H7 (cell line): ENCODE results near the gene ELOVL7. TPM values are rescaled to one million over a fixed set of nuclear protein-coding genes. Genes with fewer than 3 reads are reported as not detected.
"Not testable (repeated sequence)": the region's sequence is repeated elsewhere in the genome, so short reads cannot be mapped to it uniquely, and the experiment has no call there.

Experiments
- DNase-seq: peaks from one replicate; pipeline ENCODE4 v3.0.0; 2012
- H3K27me3 ChIP-seq: 2 replicates; pipeline ENCODE4 v1.6.0; 2011; ENCODE audit warnings: mild to moderate bottlenecking, low read length; ENCODE audit not compliant: control insufficient read depth, insufficient read depth
- H3K36me3 ChIP-seq: replicated peaks from 2 replicates; pipeline ENCODE4 v1.5.1; 2011; ENCODE audit warnings: low read length; ENCODE audit not compliant: control insufficient read depth, insufficient read depth
- H3K4me3 ChIP-seq: 2 replicates; pipeline ENCODE4 v1.5.1; 2011; ENCODE audit warnings: low read depth, mild to moderate bottlenecking, control low read depth, low read length, moderate library complexity; ENCODE audit not compliant: insufficient read depth
- total RNA-seq: library from RNA; depleted of rRNA; stranded (reverse); fragments of >200 nt; shearing (Covaris generic); gene quantifications from 2 replicates; pipeline ENCODE4 v1.2.3, GENCODE V29; 2014

The ELOVL7 gene
- total RNA-seq, 1 experiment from 2014 or later = 2.2 TPM

DNA sequence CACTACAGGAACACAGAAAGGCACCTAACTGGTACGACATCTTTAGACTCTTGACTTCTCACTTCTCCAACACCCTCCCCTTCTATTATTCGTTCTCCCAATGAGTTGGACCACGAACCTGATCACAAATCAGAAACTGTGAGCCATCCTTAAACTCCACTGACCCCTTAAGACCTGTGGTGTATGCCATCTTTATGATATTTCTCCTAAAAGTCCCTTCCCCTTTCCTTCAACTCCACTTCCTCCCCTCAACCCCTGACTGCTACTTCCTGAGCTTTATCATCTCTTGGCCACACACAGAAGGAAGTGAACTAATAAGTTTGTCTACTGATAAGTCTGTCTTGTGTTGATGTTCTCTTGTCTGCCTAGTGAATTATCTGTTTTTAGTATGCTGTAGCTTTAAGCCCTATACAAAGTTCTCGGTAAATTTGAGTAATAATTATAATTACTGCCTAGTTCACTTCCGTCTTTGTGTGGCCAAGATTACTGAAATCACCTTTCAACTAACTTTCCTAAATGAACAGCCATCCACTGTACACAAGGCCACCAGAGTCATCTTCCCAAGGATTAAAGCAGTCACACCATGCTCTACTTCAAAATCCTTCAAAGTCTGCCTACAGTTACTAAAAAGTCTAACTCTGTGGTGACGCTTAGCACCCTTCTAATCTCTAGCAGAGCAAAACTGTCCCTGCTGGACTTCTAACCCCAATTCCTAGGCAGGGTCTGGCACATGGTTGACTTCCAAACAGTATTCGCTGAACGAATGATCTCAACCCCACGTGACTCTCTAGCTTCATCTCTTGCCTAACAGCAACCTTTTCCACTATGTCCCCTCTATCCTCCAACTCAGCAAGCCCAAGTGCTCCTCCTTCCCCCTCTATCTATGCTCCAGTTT is 23.2 kb downstream of the ELOVL7 start:
- Histone ChIP-seq H3K27me3 (no peaks in the 10 kb centered on the region), H3K4me3 (no peak overlapping the region), H3K36me3 (no peaks in the 10 kb centered on the region)
- no peak for DNase-seq

DNA sequence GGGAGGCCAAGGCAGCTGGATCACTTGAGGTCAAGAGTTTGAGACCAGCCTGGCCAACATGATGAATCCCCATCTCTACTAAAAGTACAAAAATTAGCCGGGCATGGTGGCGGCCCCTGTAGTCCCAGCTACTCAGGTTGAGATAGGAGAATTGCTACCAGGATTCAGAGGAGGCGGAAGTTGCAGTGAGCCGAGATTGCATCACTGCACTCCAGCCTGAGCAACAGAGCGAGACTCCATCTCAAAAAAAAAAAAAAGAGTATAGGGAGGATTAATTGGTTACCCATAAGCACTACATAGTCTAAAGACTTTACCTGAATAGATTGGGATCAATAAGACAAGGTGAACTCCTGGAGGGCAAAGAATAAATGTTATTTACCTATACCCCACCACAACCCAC is 27.9 kb downstream of the ELOVL7 start:
- not testable (repeated sequence) for DNase-seq, H3K4me3 ChIP-seq, H3K27me3 ChIP-seq, H3K36me3 ChIP-seq

DNA sequence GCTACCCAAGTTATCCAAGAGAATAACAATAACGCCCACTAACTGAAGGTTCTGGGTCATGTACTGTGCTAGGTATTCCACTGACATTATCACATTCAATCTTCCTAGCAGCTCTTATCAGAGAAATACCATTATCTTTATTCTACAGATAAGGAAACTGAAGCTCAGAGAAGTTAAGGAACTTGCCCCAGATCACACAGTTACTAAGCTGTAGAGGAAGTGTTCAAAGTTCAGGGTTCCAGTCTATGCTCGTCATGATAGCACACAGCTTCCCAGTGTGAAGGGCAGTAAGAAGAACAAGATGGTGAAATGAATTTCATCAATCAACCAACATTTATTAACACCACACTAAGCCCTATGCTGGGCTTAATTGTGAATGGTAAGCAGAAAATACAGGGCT is 29.6 kb downstream of the ELOVL7 start:
- no peak for DNase-seq
- Histone ChIP-seq H3K4me3 (no peak overlapping the region), H3K27me3 (no peaks in the 10 kb centered on the region), H3K36me3 (no peaks in the 10 kb centered on the region)

DNA sequence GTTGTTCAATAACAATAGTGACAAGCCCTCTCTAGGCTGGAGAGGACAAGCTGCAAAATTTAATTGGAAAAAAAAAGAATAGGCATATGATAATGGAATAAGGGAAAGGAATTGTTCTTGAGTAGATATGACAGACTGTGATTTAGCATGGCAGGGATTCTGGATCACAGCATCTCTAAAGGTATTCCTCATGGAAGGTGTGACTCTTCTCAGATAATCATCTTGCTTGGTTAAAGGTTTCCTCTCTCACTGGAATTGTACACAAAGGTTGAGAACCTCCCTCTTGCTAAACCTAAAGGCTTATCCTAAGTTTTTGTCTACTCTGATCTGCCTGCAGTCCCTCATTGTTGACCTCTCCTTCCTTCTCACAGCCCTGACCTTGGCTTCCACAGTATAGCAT is 31.6 kb downstream of the ELOVL7 start:
- DNase-seq = no peak
- Histone ChIP-seq H3K36me3 (no peaks in the 10 kb centered on the region), H3K4me3 (no peak overlapping the region), H3K27me3 (no peaks in the 10 kb centered on the region)

DNA sequence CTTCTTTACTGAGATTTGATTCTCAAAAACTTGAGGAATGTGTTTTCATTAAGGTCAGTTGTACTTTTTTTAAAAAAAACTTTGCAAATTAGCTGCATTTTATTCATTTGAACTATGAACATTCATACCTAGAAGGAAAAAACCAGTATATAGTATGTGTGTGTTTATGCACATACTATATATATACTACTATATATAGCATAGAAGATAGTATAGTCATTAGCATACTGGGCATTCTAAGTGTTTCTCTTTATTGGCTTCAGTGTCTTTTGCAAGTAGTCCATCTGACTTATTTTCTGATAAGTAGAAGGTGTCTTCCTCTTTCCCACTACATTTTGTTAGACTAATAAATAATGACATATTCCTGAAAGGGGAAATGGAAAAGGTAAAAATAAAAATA is 33.0 kb downstream of the ELOVL7 start:
- H3K36me3 ChIP-seq = no peaks in the 10 kb centered on the region
- H3K4me3 ChIP-seq = no peak overlapping the region

DNA sequence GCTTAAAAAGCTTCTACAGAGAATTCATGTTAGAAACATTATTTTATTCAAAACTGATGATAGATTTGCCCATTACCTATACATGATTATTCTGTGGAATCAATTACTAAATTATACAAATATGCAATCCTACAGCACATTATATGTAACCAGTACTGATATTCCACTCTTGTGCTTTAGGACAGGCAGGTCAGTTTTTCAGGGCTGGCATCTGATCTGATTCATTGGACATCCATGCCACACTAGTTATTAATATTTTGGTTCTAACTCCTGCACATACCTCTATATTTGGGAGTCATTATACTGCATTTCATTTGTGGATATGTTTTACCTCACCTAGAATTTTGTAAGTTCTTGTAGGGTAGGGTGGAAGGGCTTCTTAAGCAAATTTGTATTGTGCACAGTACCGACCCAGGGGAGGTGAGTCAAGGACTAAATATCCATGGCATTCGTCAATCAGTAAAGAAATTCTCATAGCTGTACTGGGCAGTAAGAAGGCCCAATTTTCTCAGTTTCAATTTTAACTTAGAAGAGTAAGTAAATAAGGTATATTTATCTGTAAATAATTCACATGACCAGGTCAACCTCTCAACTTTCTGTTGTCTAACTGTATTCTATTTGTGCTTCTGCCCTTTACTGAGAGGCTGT is 33.5 kb downstream of the ELOVL7 start:
- Histone ChIP-seq H3K27me3 (no peaks in the 10 kb centered on the region), H3K36me3 (no peaks in the 10 kb centered on the region), H3K4me3 (no peak overlapping the region)
- DNase-seq = no peak

More for the DNA sequence above, 33.0 kb downstream of the ELOVL7 start:
- no peaks in the 10 kb centered on the region for H3K27me3 ChIP-seq
- DNase-seq = no peak

DNA sequence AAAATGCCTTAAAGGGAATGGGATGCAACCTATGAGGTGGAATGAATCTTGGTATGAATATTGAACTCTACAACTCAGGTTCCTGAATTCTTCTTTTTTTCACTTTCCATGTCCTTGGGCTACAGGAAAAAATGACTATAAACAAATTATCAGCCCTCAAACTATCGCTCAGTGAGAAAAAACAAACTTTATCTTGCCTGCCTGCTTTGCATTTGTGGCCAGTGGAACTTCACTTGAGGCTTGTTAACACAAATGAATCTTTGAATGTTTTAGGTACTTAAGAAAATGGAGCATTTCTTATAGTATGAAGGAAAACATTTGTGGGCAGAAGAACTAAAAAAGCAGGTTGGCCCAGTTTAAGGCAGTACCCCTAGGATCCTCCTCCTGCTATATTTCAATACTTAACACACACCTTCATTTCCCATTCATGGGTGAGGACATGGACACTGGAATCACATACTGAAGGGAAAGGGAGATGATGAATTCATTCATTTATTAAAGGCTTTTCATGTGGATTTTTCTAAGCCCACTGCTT is 34.1 kb downstream of the ELOVL7 start:
- Histone ChIP-seq H3K27me3 (no peaks in the 10 kb centered on the region), H3K4me3 (no peak overlapping the region), H3K36me3 (no peaks in the 10 kb centered on the region)
- DNase-seq = no peak

DNA sequence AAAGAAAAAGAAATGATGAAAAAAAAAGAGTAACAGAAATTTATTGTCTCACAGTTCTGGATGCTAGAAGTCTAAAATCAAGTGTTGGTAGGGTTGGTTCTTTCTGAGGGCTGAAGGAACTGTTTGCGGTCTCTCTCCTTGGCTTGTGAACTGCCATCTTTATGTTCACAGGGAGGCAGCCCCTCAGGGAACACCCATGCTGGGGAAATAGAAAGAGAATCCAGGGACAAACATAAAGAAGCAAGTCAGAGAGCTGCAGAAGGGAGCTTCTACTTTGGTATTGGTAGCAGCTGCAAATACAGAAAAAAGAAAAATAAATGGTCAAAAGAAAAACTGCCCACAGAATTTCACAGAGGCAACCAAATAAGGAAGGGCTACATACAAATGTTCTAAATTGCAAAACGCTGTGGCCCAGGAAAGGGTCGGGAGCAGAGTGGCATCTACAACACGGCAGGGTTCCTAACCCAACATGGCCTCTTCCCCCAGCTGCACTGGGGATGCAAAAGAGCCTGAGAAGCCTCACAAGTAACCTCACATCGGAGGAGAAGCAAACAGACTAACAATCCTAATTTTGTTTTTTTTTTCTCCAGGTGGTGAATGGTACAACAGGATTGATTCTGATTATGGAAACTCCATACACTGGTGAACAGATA is 37.4 kb downstream of the ELOVL7 start:
- Histone ChIP-seq H3K4me3 (no peak overlapping the region), H3K36me3 (no peaks in the 10 kb centered on the region), H3K27me3 (no peaks in the 10 kb centered on the region)
- DNase-seq = peak; percentile 12

DNA sequence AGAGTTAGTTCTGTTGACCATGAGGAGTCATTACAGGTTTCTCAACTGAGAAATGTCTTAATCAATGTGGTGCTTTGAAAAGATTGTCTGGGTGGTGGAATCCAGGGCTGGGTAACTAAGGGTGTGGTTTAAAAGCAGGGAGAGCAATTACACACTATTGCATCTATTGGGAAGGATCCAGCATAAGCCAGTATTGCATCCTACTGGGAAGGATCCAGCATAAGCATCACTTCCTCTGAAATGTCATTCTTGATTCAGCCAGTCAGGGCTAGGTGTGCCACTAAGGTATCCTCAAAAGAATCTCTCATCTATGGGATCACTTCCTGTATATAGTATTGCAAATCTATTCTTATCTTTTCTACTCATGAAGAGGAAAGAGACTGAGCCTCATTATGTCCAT is 38.6 kb downstream of the ELOVL7 start:
- Histone ChIP-seq H3K27me3 (no peaks in the 10 kb centered on the region), H3K36me3 (no peaks in the 10 kb centered on the region), H3K4me3 (no peak overlapping the region)
- DNase-seq = no peak

DNA sequence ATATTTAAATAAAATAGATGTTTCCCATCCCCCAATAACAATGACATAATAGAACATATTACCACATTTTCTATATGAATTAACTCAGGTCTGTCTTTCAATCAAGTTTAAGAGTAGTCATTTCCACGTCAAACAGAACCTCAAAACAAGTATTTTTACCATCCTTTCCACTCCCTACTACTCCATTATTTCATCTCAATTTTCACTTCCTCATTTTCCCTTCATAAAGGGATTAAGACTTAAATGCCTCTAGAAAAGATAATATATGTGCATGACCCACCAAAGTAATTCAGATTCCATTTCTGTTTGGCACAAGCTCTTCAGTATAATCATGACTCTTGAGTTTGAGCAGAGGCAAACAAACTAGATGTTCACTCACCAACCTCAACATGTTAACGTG is 40.4 kb downstream of the ELOVL7 start:
- no peak for DNase-seq
- Histone ChIP-seq H3K36me3 (no peaks in the 10 kb centered on the region), H3K27me3 (no peaks in the 10 kb centered on the region), H3K4me3 (no peak overlapping the region)

DNA sequence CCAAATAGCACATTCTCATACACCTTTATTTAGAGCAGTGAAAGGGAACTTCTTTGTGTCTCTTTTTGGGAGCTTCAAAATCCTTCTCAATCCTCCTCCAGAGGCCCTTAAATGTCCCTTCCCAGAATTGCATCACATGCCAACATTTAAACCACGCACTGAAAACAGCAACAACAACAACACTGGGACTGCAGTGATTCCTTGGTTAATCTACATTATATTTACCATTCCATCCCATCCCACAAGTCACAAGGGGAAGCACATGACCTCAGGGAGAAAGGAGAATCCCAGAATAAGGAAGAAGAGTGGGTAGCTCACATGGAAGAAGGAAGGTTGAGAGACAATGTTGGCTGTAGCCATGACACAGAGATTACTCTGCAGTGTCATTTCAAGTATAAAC is 41.1 kb downstream of the ELOVL7 start:
- DNase-seq = no peak
- no peak overlapping the region for H3K4me3 ChIP-seq

DNA sequence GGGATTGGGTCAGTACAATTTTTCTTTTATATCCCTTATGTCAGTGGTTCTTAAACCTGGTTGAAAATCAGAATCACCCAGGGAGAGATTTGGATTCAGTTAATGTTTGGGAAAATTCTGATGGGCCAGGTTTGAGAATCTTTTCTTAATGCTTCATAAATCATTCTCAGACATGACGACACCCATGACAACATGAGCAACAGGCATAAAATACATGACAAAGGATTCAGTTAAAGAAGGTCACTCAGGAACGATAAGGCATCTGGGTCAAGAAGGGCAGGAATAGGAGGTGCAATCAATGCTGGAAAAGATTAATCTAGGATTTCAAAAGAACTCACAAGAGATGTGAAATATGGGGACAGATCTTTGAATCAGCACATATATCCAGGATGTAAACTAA is 41.8 kb downstream of the ELOVL7 start:
- Histone ChIP-seq H3K27me3 (no peaks in the 10 kb centered on the region), H3K36me3 (no peaks in the 10 kb centered on the region), H3K4me3 (no peak overlapping the region)
- DNase-seq = no peak

More for the DNA sequence above, 41.1 kb downstream of the ELOVL7 start:
- Histone ChIP-seq H3K36me3 (no peaks in the 10 kb centered on the region), H3K27me3 (no peaks in the 10 kb centered on the region)

DNA sequence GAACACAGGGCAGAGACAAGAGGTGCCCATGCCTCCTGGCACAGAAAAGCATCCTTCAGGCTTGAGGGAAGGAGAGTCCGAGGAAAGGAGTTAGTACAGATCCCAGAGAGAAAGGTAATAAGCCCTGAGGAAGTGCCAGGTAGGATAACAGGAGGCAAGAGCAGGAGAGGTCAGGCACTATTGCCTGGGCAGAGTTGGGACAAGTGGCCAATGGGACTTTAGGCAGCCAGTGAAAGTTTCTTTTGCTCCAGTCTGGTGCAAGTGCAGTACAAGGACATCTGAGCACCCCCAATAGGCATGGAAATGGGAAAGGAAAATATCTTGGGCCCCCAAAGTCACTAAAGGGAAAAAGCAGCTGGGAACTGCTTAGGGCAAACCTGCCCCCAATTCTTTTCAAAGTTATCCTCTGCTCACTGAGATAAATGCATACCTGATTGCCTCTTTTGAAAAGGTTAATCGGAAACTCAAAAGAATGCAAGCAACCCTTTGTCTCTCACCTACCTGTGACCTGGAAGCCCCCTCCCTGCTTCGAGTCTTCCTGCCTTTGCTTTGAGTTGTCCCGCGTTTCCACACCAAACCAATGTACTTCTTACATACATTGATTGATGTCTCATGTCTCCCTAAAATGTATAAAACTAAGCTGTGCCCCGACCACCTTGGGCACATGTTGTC is 46.5 kb downstream of the ELOVL7 start:
- DNase-seq = peak; percentile 18
- Histone ChIP-seq H3K36me3 (no peaks in the 10 kb centered on the region; the same call in 1 of the 2 replicates), H3K4me3 (no peak overlapping the region)

DNA sequence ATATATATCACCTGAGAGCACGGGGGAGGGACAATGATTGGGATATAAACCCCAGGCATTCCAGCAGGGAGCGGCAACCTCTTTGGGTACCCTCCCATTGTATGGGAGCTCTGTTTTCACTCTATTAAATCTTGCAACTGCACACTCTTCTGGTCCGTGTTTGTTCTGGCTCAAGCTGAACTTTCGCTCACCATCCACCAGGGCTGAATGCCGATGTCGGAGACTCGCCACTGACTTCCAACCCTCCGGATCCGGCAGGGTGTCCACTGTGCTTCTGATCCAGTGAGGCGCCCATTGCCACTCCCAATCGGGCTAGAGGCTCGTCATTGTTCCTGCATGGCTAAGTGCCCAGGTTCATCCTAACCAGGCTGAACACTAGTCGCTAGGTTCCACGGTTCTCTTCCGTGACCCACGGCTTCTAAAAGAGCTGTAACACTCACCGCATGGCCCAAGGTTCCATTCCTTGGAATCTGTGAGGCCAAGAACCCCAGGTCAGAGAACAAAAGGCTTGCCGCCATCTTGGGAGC is 48.6 kb downstream of the ELOVL7 start:
- H3K36me3 ChIP-seq, H3K27me3 ChIP-seq, H3K4me3 ChIP-seq, DNase-seq: not testable (repeated sequence)

More for the DNA sequence above, 46.5 kb downstream of the ELOVL7 start:
- H3K27me3 ChIP-seq = no peaks in the 10 kb centered on the region
